Natural killer cell (primary cell): Measurements from ENCODE around the gene RPS25. TPM values are rescaled to one million over a fixed set of nuclear protein-coding genes. Genes with fewer than 3 reads are reported as not detected.

Experiments used
- ATAC-seq, 3 donors: fragments of 150-1000 bp in 2 of 3; fragments of 200-7000 bp in 1 of 3; cut with Tn5 transposase; 1 replicate in 1 of 3; 2 replicates in 2 of 3; pipeline ENCODE4 v1.10.0; 2021; ENCODE audit warnings: mild to moderate bottlenecking in 2 of 3, moderate library complexity in 2 of 3
- DNase-seq, 2 donors: peaks; one replicate each; pipeline versions ENCODE4 v3.0.0 to v3.0.0-alpha.2; 2013 to 2021; ENCODE audit warnings: mixed read lengths in 1 of 2
- H3K27ac ChIP-seq: one replicate; pipeline ENCODE4 v1.5.1; 2013; ENCODE audit warnings: mild to moderate bottlenecking, low read length
- H3K27me3 ChIP-seq: one replicate; pipeline ENCODE4 v1.6.1; 2013; ENCODE audit warnings: low read length; ENCODE audit not compliant: control insufficient read depth, insufficient read depth
- H3K36me3 ChIP-seq: one replicate; pipeline ENCODE4 v1.6.1; 2013; ENCODE audit warnings: low read length; ENCODE audit not compliant: control insufficient read depth, insufficient read depth
- H3K4me1 ChIP-seq: one replicate; pipeline ENCODE4 v1.6.1; 2013; ENCODE audit warnings: low read length; ENCODE audit not compliant: control insufficient read depth, insufficient read depth
- H3K4me3 ChIP-seq: one replicate; pipeline ENCODE4 v1.5.1; 2013; ENCODE audit warnings: low read length
- H3K9me3 ChIP-seq: one replicate; pipeline ENCODE4 v1.6.1; 2013; ENCODE audit warnings: low read length; ENCODE audit not compliant: control insufficient read depth, insufficient read depth
- H3K27ac Mint-ChIP-seq, 2 donors: one replicate each; pipeline ENCODE4 v1.8.0; 2022; ENCODE audit warnings: mild to moderate bottlenecking in 2 of 2, mixed read lengths in 2 of 2, moderate library complexity in 1 of 2
- H3K27me3 Mint-ChIP-seq, 2 donors: one replicate each; pipeline ENCODE4 v1.8.0; 2022; ENCODE audit warnings: low read depth in 2 of 2, mixed read lengths in 2 of 2
- H3K36me3 Mint-ChIP-seq: one replicate; pipeline ENCODE4 v1.8.0; 2022; ENCODE audit warnings: mixed read lengths
- H3K4me1 Mint-ChIP-seq, 2 donors: one replicate each; pipeline ENCODE4 v1.8.0; 2022; ENCODE audit warnings: mixed read lengths in 2 of 2
- H3K4me3 Mint-ChIP-seq: one replicate; pipeline ENCODE4 v1.8.0; 2022; ENCODE audit warnings: mild to moderate bottlenecking, moderate library complexity, mixed read lengths
- H3K9me3 Mint-ChIP-seq, 2 donors: one replicate each; pipeline ENCODE4 v1.8.0; 2022; ENCODE audit warnings: mixed read lengths in 2 of 2
- CTCF ChIP-seq: fragments of 200-600 bp; IDR thresholded peaks from one replicate; pipeline ENCODE4 v1.8.0; 2022; ENCODE audit warnings: antibody characterized with exemption
- WGBS: methylation state at CpG from one replicate; pipeline ENCODE4 v1.1.7; 2013; ENCODE audit warnings: missing lambda C conversion rate; ENCODE audit not compliant: insufficient coverage; 5-methylcytosine and 5-hydroxymethylcytosine counted together
- intact Hi-C: fragments of 100-400 bp; cut with micrococcal nuclease; formaldehyde crosslinking; loops from one replicate; pipeline ENCODE4 v1.14.2; 2022
- total RNA-seq, 4 donors: library from RNA; stranded (reverse); fragments of 120-200 nt in 1 of 4; gene quantifications; one replicate each; pipeline versions ENCODE4 v1.2.3 to v1.2.4, GENCODE V29; 2013 to 2022

RPS25 gene
- total RNA-seq, 3 donors from 2014 or later (not counting 1 experiment from before 2014, with no cell fraction given): 870 to 1,051 (median 887) TPM

GRCh38 chr11:118998822-118999221, 19.3 kb downstream of the RPS25 start:
- WGBS: 90% methylated on average over 4 of the region's 6 CpGs
- Histone ChIP-seq H3K27me3 (no peaks in the 10 kb centered on the region), H3K4me3 (no peak overlapping the region), H3K4me1 (peaks cover 23% of the 10 kb centered on the region), H3K36me3 (peaks cover 20% of the 10 kb centered on the region), H3K27ac (peak overlapping the region; percentile 93), H3K9me3 (no peaks in the 10 kb centered on the region)
- intact Hi-C loops: loop anchor here (1.0 kb wide), 3 partner anchors 19 to 58 kb away; partner anchors contain the start of genes HYOU1, RPS25, SLC37A4 and TRAPPC4
- no peaks in the 10 kb centered on the region for H3K9me3 Mint-ChIP-seq
- peak overlapping the region; percentile 94 for H3K27ac Mint-ChIP-seq
- peaks cover 30 to 33% of the 10 kb centered on the region in 2 donors for H3K4me1 Mint-ChIP-seq
- peak overlapping the region; percentile 97 for H3K4me3 Mint-ChIP-seq
- H3K36me3 Mint-ChIP-seq: no peaks in the 10 kb centered on the region
- DNase-seq: no peak
- ATAC-seq: no peak
- H3K27me3 Mint-ChIP-seq: no peaks in the 10 kb centered on the region
- no peak for TF ChIP-seq CTCF

- ATAC-seq (no peak), DNase-seq (no peak)
- no peaks in the 10 kb centered on the region for H3K27me3 ChIP-seq
- no peaks in the 10 kb centered on the region for H3K9me3 Mint-ChIP-seq
- H3K9me3 ChIP-seq: no peaks in the 10 kb centered on the region
- H3K27ac ChIP-seq: peak overlapping the region; percentile 93
- peaks cover 19% of the 10 kb centered on the region for H3K36me3 ChIP-seq
- H3K4me1 ChIP-seq: peaks cover 23% of the 10 kb centered on the region
- H3K36me3 Mint-ChIP-seq: no peaks in the 10 kb centered on the region
- peak overlapping the region; percentile 94 for H3K27ac Mint-ChIP-seq
- WGBS: 5% methylated on average over 19 of the region's 19 CpGs
- intact Hi-C loops: loop anchor here (1.0 kb wide), 3 partner anchors 20 to 59 kb away; partner anchors contain the start of genes HYOU1, RPS25, SLC37A4 and TRAPPC4
- H3K27me3 Mint-ChIP-seq: no peaks in the 10 kb centered on the region
- peak overlapping the region; percentile 97 for H3K4me3 Mint-ChIP-seq
- TF ChIP-seq CTCF: no peak
- H3K4me3 ChIP-seq: peak overlapping the region; percentile 88
- H3K4me1 Mint-ChIP-seq: peaks cover 30 to 33% of the 10 kb centered on the region in 2 donors
Measured at GRCh38 chr11:118998388-118998717, 19.8 kb downstream of the RPS25 start.

GRCh38 chr11:118997627-118998387, 20.3 kb downstream of the RPS25 start, which contains the start of gene CENATAC:
TSS of gene CENATAC (plus strand) at chr11:118998138. CDS start at chr11:118998198, 60 bp downstream.
- peak within 1 kb of the TSS; percentile 97 for H3K4me3 Mint-ChIP-seq
- under 1% methylated on average over 54 of the region's 54 CpGs for WGBS
- peak; percentile 91 to 97 for DNase-seq
- no peak for TF ChIP-seq CTCF
- no peaks in the 10 kb centered on the region for H3K27me3 ChIP-seq
- peak within 1 kb of the TSS; percentile 88 for H3K4me3 ChIP-seq
- H3K4me1 Mint-ChIP-seq: peaks cover 30 to 33% of the 10 kb centered on the region in 2 donors
- peaks cover 23% of the 10 kb centered on the region for H3K4me1 ChIP-seq
- H3K9me3 ChIP-seq: no peaks in the 10 kb centered on the region
- intact Hi-C loops: loop anchor here (1.0 kb wide), 3 partner anchors 20 to 59 kb away; partner anchors contain the start of genes HYOU1, RPS25, SLC37A4 and TRAPPC4
- no peaks in the 10 kb centered on the region for H3K9me3 Mint-ChIP-seq
- no peaks in the 10 kb centered on the region for H3K27me3 Mint-ChIP-seq
- H3K36me3 ChIP-seq: peaks cover 17% of the 10 kb centered on the region
- H3K36me3 Mint-ChIP-seq: no peaks in the 10 kb centered on the region
- peak within 1 kb of the TSS; percentile 93 for H3K27ac ChIP-seq
- peak; percentile 92 to 98 (median 95) for ATAC-seq
- H3K27ac Mint-ChIP-seq: peak within 1 kb of the TSS; percentile 94
